ENCODE results near the gene SLC35G4.
"Not testable (repeated sequence)": the region's sequence is repeated elsewhere in the genome, so short reads cannot be mapped to it uniquely, and the experiment has no call there.

SLC35G4 gene
- long read RNA-seq, result 0 reads

GRCh38 chr18:11609488-11609887, at the start of gene SLC35G4:
SLC35G4 (plus strand) TSS chr18:11609596; CDS start chr18:11609596, 0 bp downstream.
- DNase-seq (ENCODE audit: low read depth in 1 of 2, low spot score in 1 of 2); H3K27ac ChIP-seq (replicated peaks); H3K4me3 ChIP-seq (replicated peaks; ENCODE audit: insufficient read depth, low read length): not testable (repeated sequence)
- peaks cover 11% of the 10 kb centered on the region for H3K27me3 ChIP-seq (ENCODE audit: insufficient read depth, poor library complexity, severe bottlenecking)

GRCh38 chr18:11561293-11561692, 48.1 kb upstream of the SLC35G4 start:
- no peak for TF ChIP-seq POLR2AphosphoS5 (IDR thresholded peaks at IDR 0.05; ENCODE audit: low read depth)
- no peak for TF ChIP-seq CTCF (IDR thresholded peaks at IDR 0.05; ENCODE audit: insufficient read depth, low read length)
- no peak for TF ChIP-seq GABPA (IDR thresholded peaks at IDR 0.05; ENCODE audit: low read depth)
- TF ChIP-seq SPI1 (IDR thresholded peaks at IDR 0.05; ENCODE audit: borderline replicate concordance, low read depth), result no peak
- TF ChIP-seq, protein P1, sequence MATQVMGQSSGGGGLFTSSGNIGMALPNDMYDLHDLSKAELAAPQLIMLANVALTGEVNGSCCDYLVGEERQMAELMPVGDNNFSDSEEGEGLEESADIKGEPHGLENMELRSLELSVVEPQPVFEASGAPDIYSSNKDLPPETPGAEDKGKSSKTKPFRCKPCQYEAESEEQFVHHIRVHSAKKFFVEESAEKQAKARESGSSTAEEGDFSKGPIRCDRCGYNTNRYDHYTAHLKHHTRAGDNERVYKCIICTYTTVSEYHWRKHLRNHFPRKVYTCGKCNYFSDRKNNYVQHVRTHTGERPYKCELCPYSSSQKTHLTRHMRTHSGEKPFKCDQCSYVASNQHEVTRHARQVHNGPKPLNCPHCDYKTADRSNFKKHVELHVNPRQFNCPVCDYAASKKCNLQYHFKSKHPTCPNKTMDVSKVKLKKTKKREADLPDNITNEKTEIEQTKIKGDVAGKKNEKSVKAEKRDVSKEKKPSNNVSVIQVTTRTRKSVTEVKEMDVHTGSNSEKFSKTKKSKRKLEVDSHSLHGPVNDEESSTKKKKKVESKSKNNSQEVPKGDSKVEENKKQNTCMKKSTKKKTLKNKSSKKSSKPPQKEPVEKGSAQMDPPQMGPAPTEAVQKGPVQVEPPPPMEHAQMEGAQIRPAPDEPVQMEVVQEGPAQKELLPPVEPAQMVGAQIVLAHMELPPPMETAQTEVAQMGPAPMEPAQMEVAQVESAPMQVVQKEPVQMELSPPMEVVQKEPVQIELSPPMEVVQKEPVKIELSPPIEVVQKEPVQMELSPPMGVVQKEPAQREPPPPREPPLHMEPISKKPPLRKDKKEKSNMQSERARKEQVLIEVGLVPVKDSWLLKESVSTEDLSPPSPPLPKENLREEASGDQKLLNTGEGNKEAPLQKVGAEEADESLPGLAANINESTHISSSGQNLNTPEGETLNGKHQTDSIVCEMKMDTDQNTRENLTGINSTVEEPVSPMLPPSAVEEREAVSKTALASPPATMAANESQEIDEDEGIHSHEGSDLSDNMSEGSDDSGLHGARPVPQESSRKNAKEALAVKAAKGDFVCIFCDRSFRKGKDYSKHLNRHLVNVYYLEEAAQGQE (IDR thresholded peaks at IDR 0.05; ENCODE audit: insufficient replicate concordance, low read depth), result no peak

DNA sequence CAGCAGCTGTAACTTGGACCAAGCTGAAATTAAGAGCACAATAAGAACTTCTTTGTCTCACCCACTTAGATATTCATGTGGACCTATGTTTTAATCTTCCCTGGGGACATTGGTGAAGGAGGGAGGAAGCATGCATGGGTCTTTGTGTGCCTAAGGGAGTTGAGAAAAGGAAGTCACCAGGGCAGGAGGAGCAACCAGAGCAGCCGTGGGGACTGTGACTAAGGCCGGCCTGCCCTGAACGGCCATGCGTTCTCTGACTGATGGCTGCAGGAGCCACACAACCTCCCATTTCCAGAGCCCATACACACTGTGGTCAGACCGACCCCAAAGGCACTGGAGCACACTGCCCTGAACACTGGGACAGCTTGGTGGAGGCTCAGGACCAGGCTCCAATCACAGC, 43.7 kb upstream of the SLC35G4 start:
- TF ChIP-seq SPI1 (IDR thresholded peaks at IDR 0.05; ENCODE audit: borderline replicate concordance, low read depth) (no peak), CTCF (IDR thresholded peaks at IDR 0.05; ENCODE audit: insufficient read depth, low read length) (no peak)
- TF ChIP-seq, protein P1 (IDR thresholded peaks at IDR 0.05; ENCODE audit: insufficient replicate concordance, low read depth), result no peak
- no peak overlapping the region for H3K27ac ChIP-seq (replicated peaks)
- no peak overlapping the region for H3K4me3 ChIP-seq (replicated peaks; ENCODE audit: insufficient read depth, low read length)
- no peak for DNase-seq (ENCODE audit: low read depth in 1 of 2, low spot score in 1 of 2)
- H3K27me3 ChIP-seq (ENCODE audit: insufficient read depth, poor library complexity, severe bottlenecking), result peaks cover 13% of the 10 kb centered on the region

More at GRCh38 chr18:11561293-11561692, 48.1 kb upstream of the SLC35G4 start:
- Histone ChIP-seq H3K27ac (replicated peaks) (no peak overlapping the region), H3K27me3 (ENCODE audit: insufficient read depth, poor library complexity, severe bottlenecking) (peaks cover 4% of the 10 kb centered on the region), H3K4me3 (replicated peaks; ENCODE audit: insufficient read depth, low read length) (no peak overlapping the region)
- DNase-seq (ENCODE audit: low read depth in 1 of 2, low spot score in 1 of 2), result no peak

DNA sequence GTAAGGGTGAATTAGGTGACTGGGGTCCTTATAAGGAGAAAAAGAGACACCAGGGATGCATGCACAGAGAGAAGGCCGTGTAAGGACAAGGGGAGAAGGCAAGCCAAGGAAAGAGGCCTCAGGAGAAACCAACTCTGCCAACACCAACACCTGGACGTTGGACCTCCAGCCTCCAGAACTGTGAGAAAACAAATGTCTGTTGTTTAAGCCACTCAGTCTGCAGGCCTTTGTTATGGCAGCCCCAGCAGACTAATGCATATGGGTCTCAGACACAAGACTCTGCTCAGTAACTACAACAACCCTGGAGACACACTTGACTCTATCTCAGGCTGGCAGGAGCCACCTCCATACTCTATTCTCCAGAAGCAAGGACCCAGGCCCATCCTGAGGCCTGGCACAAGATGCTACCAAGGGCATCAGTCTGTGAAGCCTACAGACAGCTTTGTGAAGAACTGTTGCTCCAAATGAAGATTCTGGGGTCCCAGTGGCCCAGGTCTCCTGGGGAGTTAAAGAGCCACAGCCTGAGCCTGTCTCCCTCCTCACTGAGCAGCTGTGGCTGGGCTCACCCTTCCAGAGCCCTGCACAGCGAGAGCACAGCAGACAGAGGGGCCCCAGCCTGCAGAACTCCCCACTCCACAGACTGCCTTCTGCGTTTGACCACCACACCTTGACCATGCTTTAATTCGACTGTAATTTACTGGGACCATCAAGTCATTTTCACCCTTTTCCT, 43.0 kb upstream of the SLC35G4 start:
- H3K4me3 ChIP-seq (replicated peaks; ENCODE audit: insufficient read depth, low read length), result no peak overlapping the region
- TF ChIP-seq CTCF (IDR thresholded peaks at IDR 0.05; ENCODE audit: insufficient read depth, low read length), result no peak
- no peak for TF ChIP-seq POLR2AphosphoS5 (IDR thresholded peaks at IDR 0.05; ENCODE audit: low read depth)
- TF ChIP-seq SPI1 (IDR thresholded peaks at IDR 0.05; ENCODE audit: borderline replicate concordance, low read depth), result no peak
- TF ChIP-seq GABPA (IDR thresholded peaks at IDR 0.05; ENCODE audit: low read depth), result no peak
- TF ChIP-seq, protein P1 (IDR thresholded peaks at IDR 0.05; ENCODE audit: insufficient replicate concordance, low read depth), result no peak
- H3K27ac ChIP-seq (replicated peaks), result no peak overlapping the region
- DNase-seq (ENCODE audit: low read depth in 1 of 2, low spot score in 1 of 2), result no peak
- H3K27me3 ChIP-seq (ENCODE audit: insufficient read depth, poor library complexity, severe bottlenecking), result peaks cover 11% of the 10 kb centered on the region

Data from HL-60 (cell line).